Measurements from ENCODE around the gene TIGD6. TPM values are rescaled to one million over a fixed set of nuclear protein-coding genes. Genes with fewer than 3 reads are reported as not detected.

TIGD6 gene
- total and polyA plus RNA-seq, 2 of the 4 experiments (the other 2 are of a cell fraction), result 5.8 to 6.6 TPM

- no TSS peak for BruUV-seq (replicated peaks)
- H3K4me1 ChIP-seq (ENCODE audit: control insufficient read depth, insufficient read depth, low read length), result peaks cover 6% of the 10 kb centered on the region
- CTCF ChIA-PET, result interaction anchor here (0.6 to 2.7 kb wide), 15 partner anchors 9 to 131 kb away, joined by 3 to 23 read pairs (median 4); partner anchors contain the start of gene PDE6A
- no peak overlapping the region for H2BK15ac ChIP-seq (ENCODE audit: low read depth, low read length)
- no peak overlapping the region for H3K4me2 ChIP-seq (ENCODE audit: low read depth, low read length)
- no peak for TF ChIP-seq CHD1 (IDR thresholded peaks at IDR 0.05; ENCODE audit: low read depth, low read length)
- 0 out of 2 replicates have a peak, but pooled peaks have one; percentile 14 for TF ChIP-seq MAZ (IDR thresholded peaks at IDR 0.05; ENCODE audit: borderline replicate concordance, low read depth, low read length)
- peak; percentile 76 for TF ChIP-seq CTCF (conservative IDR thresholded peaks at IDR 0.05; ENCODE audit: low read depth, low read length)
- no peak for TF ChIP-seq MAFK (IDR thresholded peaks at IDR 0.05; ENCODE audit: low read depth, low read length)
- peak; percentile 75 for TF ChIP-seq RAD21 (IDR thresholded peaks at IDR 0.05; ENCODE audit: low read length)
- peak; percentile 69 for TF ChIP-seq SMC3 (IDR thresholded peaks at IDR 0.05; ENCODE audit: low read depth, low read length)
- TF ChIP-seq FOS (IDR thresholded peaks at IDR 0.05; ENCODE audit: low read depth, low read length), result no peak
- ATAC-seq (ENCODE audit: low read depth), result no peak
- no peak overlapping the region for H3K4ac ChIP-seq (ENCODE audit: low read depth, low read length)
- no peaks in the 10 kb centered on the region for H3K9me3 ChIP-seq (ENCODE audit: control insufficient read depth, insufficient read depth, low read length)
- in situ Hi-C loops (cut with MboI; ENCODE audit: low sequenced_read_pairs), result no loop called here
- H3K27me3 ChIP-seq (ENCODE audit: control insufficient read depth, insufficient read depth, low read length), result no peaks in the 10 kb centered on the region
- H3K79me1 ChIP-seq (ENCODE audit: low read depth in 1 of 2, low read length in 2 of 2), result peaks cover 0 to 14% of the 10 kb centered on the region in 2 experiments; a peak in 3 of 4 replicates
- H3K14ac ChIP-seq (replicated peaks; ENCODE audit: low read depth, low read length), result no peak overlapping the region
- peaks cover 7% of the 10 kb centered on the region for H3K9me1 ChIP-seq (ENCODE audit: insufficient read depth, low read length)
- H3K36me3 ChIP-seq (ENCODE audit: control insufficient read depth, insufficient read depth, low read length), result no peaks in the 10 kb centered on the region
- POLR2A ChIA-PET (ENCODE audit: unreplicated experiment), result no interaction called here
- H3K23ac ChIP-seq (ENCODE audit: low read depth, low read length), result peak overlapping the region; percentile 60
- no peak overlapping the region for H2BK20ac ChIP-seq (ENCODE audit: low read depth, low read length)
- intact Hi-C loops (cut with micrococcal nuclease), result loop anchor here (1.0 to 5.0 kb wide), 4 partner anchors 28 to 326 kb away; no protein-coding TSS in a partner anchor
- peak; percentile 68 for DNase-seq
- H4K5ac ChIP-seq (ENCODE audit: low read depth, low read length), result no peak overlapping the region
- H3K9ac ChIP-seq (ENCODE audit: low read depth, low read length), result no peak overlapping the region
- no peak overlapping the region for H4K91ac ChIP-seq (ENCODE audit: insufficient read depth, low read depth, low read length)
- no peak overlapping the region for H2BK5ac ChIP-seq (ENCODE audit: low read depth, low read length, poor library complexity, severe bottlenecking)
- 67% methylated on average over 3 of the region's 6 CpGs; no CpG with 5 or more reads in 1 of the 2 experiments for WGBS, 2 experiments (ENCODE audit: extremely low coverage in 2 of 2, insufficient read length in 1 of 2)
- dilution Hi-C loops (cut with HindIII; ENCODE audit: low sequenced_read_pairs, unreplicated experiment), result no loop called here
- H3K56ac ChIP-seq (ENCODE audit: extremely low read depth, insufficient read depth, low read length), result no peak overlapping the region
- H2AFZ ChIP-seq (replicated peaks; ENCODE audit: low read length, poor library complexity), result peak overlapping the region; percentile 67
- peak overlapping the region; percentile 8; the same call in 1 of the 2 replicates for H2AK5ac ChIP-seq (ENCODE audit: low read depth, low read length)
- peak overlapping the region; percentile 30 for H2AK9ac ChIP-seq (replicated peaks; ENCODE audit: low read depth, low read length, poor library complexity)
- no peak overlapping the region for H2BK120ac ChIP-seq (ENCODE audit: low read depth, low read length)
- no peak overlapping the region for H3K27ac ChIP-seq (ENCODE audit: insufficient read depth, low read length)
- H3K4me3 ChIP-seq (ENCODE audit: insufficient read depth, low read depth, low read length), result no peak overlapping the region
- H4K8ac ChIP-seq (ENCODE audit: low read depth in 2 of 2, low read length in 2 of 2), result no peak overlapping the region
- no peaks in the 10 kb centered on the region for H4K20me1 ChIP-seq (ENCODE audit: insufficient read depth, low read length)
- H3K18ac ChIP-seq (ENCODE audit: low read depth, low read length), result no peak overlapping the region
Observed at GRCh38 chr5:149961957-149962409, 38.5 kb downstream of the TIGD6 start.
